HCEC 1CT (cell line): ENCODE measurements around the gene SKA2.
A peak's percentile ranks its signal among the peaks of the same experiment; 100 is the strongest.
"Not testable (repeated sequence)": the region's sequence is repeated elsewhere in the genome, so short reads cannot be mapped to it uniquely, and the experiment has no call there.

Experiments
- DNase-seq: peaks from one replicate; pipeline ENCODE4 v3.0.0-alpha.2; 2017

SKA2 gene

DNA sequence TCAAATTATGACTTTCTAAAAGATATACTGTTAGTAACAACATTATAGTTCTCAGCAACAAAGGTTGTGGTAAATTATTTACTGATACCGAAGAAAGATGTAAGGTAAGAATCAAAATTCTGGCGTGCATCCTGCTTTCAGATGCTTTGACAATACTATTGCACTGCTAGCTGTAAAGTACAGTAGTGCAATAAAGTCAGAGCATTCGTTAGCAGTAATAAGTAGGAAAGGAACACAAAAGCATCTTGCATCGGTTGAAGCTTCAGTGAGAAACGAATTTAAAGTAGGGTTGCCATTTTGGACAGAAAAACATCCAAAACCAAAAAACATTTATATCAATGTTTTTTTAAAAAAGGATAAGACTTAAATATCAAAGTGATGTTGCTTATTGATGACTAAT lies 4.0 kb downstream of the SKA2 start:
- DNase-seq = no peak

- DNase-seq = no peak
Measured at GRCh38 chr17:59149841-59150511, 5.0 kb downstream of the SKA2 start.

DNA sequence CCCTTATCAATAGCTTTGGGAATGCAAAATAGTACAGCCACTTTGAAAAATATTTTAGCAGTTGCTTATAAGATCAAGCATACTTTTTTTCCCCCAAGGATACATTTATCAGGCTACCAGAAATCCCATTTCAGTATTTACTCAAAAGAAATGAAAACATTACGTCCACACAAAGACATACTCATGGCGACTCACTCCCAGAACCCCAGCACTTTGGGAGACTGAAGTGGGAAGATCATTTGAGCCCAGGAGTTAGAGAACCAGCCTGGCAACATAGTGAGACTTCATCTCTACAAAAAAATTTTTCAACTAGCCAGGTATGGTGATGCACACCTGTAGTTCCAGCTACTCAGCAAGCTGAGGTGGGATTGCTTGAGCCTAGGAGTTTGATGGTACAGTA lies 5.9 kb downstream of the SKA2 start:
- peak; percentile 29 for DNase-seq

GRCh38 chr17:59145571-59146096 lies 9.4 kb downstream of the SKA2 start:
- DNase-seq = no peak

- DNase-seq = no peak
Measured at GRCh38 chr17:59141860-59142259, 13.1 kb downstream of the SKA2 start.

DNA sequence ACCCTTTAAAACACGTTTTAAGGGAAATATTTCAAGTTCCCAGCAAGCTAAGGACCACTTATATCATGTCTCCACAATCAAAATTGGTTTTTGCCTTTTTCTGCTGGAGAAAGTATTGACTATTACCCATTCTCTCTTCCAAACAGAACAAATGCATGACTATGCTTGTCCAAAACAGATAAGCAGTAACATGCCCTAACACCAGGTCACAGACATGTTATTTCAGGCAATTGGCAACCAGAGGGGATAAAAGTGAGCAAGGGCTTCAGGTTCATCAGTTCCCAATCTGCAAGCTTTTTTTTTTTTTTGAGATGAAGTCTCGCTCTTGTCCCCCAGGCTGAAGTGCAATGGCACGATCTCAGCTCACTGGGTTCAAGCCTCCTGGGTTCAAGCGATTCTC lies 15.0 kb downstream of the SKA2 start:
- no peak for DNase-seq

GRCh38 chr17:59138339-59138738 lies 16.6 kb downstream of the SKA2 start:
- not testable (repeated sequence) for DNase-seq

DNA sequence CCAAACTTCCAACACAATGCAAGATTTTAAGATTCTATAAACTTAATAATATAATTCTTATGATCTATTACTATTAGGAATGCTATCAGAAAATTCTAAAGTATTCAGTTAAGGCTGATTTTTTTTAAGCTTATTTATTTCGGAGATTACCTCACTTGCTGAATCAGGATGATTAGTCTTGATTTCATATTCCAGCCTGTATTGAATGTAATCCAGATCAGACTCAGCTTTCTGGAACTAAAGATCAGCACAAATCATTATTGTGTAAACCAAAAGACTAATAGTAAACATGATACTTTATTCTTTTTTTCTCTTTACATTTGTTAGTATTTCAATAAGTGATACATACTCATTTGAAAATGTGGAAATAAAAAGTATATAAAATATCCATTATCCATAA lies 23.9 kb downstream of the SKA2 start:
- no peak for DNase-seq

DNA sequence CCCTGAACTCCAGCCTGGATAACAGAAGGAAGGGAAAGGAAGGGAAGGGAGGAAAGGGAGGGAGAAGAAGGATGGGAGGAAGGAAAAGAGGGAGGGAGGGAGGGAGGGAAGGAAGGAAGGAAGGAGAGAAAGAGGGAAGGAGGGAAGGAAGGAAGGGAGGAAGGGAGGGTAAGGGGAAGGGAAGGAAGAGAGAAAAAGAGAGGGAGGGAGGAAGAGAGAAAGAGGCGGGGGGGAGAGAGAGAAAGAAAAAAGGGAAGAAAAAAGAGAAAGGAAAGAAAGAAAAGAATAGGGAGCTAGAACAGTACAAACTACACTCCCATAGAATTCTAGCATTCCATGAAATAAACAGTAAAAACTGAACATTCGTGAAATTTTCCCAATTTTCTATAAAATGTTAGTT lies 25.2 kb downstream of the SKA2 start:
- DNase-seq = no peak

DNA sequence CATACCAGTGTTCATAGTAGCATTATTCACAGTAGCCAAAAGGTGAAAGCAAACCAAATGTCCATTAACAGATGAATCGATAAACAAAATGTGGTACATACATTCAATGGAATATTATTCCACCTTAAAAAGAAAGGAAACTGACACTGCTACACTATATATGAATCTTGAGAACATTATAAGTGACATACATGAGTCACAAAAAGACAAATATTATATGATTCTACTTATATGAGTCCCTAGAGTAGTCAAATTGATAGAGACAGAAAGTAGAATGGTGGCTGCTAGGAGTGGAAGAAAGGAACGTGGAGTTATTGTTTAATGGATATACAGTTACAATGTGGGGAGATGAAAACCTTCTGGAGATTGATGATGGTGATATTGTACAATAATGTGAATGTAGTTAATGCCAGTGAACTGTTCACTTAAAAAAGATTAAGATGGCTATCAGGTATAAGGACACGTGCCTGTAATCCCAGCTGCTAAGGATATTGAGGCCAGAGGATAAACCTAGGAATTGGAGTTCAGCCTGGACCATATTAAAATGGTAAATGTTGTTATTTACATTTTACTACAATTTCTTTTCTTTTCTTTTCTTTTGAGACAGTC lies 28.1 kb downstream of the SKA2 start:
- no peak for DNase-seq

DNA sequence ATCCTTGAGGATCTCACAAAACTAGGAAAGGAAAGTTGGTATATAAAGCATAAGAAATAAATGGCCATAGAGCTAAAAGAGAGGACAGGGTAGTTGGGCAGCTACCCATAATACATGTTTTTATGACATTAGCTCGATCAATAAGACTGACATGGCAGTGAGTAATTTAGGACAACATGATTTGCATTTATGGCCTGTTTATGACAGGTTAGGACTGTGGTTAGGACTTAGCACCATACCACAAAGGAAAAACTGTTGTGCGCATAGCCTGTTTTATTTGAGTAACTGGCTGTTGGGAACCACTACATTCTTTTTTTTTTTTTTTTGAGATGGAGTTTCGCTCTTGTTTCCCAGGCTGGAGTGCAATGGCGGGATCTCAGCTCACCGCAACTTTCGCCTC lies 30.3 kb downstream of the SKA2 start:
- DNase-seq = no peak

- no peak for DNase-seq
Measured at GRCh38 chr17:59121901-59122480, 33.0 kb downstream of the SKA2 start.

DNA sequence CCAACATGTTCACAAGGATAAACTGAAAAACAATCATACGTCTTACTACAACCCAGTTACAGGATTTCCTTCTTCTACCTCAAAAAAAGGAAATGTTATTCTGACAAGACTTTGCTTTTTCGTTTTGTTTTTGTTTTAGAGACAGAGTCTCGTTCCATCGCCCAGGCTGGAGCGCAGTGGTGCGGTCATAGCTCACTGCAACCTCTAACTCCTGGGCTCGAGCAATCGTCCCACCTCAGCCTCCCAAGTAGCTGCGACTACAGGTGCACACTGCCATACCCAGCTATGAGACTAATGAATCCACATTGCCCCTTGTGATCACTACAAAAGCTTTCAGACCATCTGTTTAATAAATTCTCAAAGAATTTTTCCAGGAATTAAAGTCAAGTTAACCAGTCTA lies 39.5 kb downstream of the SKA2 start:
- no peak for DNase-seq

GRCh38 chr17:59111539-59111938 lies 43.4 kb downstream of the SKA2 start:
- no peak for DNase-seq

- no peak for DNase-seq
Measured at GRCh38 chr17:59110973-59111372, 44.0 kb downstream of the SKA2 start.

DNA sequence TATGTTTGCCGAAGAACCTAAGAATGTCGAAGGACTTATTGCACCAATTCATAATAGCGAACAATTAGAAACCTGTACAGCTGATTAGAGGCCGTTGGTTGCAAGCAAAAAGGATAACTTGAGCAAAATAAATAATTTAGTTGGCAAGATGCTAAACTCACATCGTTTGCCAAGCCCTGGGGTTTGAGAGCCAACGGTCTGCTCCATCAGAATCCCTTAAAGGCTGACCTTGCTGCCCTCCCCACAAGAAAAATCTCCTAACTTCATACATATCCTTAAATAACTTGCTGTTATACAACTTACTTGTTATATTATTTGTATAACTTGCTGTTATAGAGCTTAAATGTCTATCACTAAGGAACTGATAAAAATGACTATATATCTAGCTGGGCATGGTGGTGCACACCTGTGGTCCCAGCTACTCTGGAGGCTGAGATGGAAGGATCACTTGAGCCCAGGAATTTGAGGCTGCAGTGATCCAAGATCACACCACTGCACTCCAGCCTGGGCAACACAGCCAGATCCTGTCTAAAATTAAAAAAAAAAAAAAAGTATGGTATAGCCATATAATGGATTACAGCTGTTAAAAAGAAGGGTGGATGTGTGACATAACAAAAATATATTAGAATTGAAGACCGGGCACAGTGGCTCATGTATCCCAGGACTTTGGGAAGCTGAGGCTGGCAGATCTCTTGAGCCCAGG lies 46.4 kb downstream of the SKA2 start:
- DNase-seq = no peak

- no peak for DNase-seq
Measured at GRCh38 chr17:59107306-59107670, 47.7 kb downstream of the SKA2 start.

GRCh38 chr17:59106463-59107305 lies 48.3 kb downstream of the SKA2 start, which contains the start of gene TRIM37:
Gene TRIM37, minus strand, starts transcription at chr17:59106880. Its CDS starts 419 bp downstream, at chr17:59106461.
- DNase-seq = peak; percentile 98

- DNase-seq = peak; percentile 37
Measured at GRCh38 chr17:59105852-59106462, 49.0 kb downstream of the SKA2 start.

- no peak for DNase-seq
Measured at GRCh38 chr17:59101178-59101577, 53.8 kb downstream of the SKA2 start.

- no peak for DNase-seq
Measured at GRCh38 chr17:59097876-59098275, 57.1 kb downstream of the SKA2 start.

DNA sequence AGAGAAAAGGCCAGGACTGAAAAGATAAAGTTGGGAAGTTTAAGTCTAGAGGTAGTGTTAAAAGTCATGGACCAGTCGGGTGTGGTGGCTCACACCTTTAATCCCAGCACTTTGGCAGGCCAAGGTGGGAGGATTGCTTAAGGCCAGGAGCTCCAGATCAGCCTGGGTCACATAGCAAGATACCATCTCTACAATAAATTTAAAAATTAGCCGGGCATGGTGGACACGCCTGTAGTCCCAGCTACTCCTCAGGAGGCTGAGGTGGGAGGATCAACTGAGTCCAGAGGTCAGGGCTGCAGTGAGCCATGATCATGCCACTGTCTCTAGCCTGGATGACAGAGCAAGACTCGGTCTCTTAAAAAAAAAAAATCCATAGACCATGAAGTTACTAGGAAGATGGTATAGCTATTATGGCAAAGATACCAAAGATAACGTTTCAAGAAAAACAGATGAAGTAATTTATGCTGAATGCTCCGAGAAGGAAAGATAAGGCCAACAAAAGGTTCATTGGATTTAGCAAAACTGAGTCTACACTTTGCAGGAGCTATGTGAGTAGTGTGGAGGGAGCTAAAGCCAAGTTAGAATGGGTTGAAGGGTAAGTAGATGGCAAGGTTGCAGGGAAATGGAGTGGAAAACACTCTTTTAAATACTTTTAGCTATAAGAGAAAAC lies 60.0 kb downstream of the SKA2 start:
- no peak for DNase-seq
